MM.1S (cell line): ENCODE results near the gene CENPB.

Source experiments
- DNase-seq: peaks from one replicate; pipeline ENCODE4 v3.0.0-alpha.2; 2015
- H2AFZ ChIP-seq: fragments of 300-600 bp; sonication (generic); 2 replicates; pipeline ENCODE4 v1.6.0; 2016; ENCODE audit warnings: antibody characterized with exemption, low read length
- H3F3A ChIP-seq: fragments of 300-600 bp; sonication (generic); 2 replicates; pipeline ENCODE4 v1.6.1; 2016; ENCODE audit warnings: mild to moderate bottlenecking, antibody characterized with exemption, low read length, moderate library complexity, mixed read lengths; ENCODE audit not compliant: insufficient read depth
- H3K27ac ChIP-seq: fragments of 300-600 bp; sonication (generic); 2 replicates; pipeline ENCODE4 v1.5.1; 2016; ENCODE audit warnings: mild to moderate bottlenecking, low read length
- H3K27me3 ChIP-seq: fragments of 300-600 bp; sonication (generic); replicated peaks from 2 replicates; pipeline ENCODE4 v1.6.0; 2016; ENCODE audit warnings: low read length; ENCODE audit not compliant: insufficient read depth
- H3K36me3 ChIP-seq: fragments of 300-600 bp; sonication (generic); replicated peaks from 2 replicates; pipeline ENCODE4 v1.6.1; 2016; ENCODE audit warnings: mild to moderate bottlenecking, low read length, mixed read lengths; ENCODE audit not compliant: insufficient read depth
- H3K4me1 ChIP-seq: fragments of 300-600 bp; sonication (generic); 2 replicates; pipeline ENCODE4 v1.6.1; 2016; ENCODE audit warnings: low read length, mixed read lengths
- H3K4me2 ChIP-seq: fragments of 300-600 bp; sonication (generic); 2 replicates; pipeline ENCODE4 v1.6.0; 2016; ENCODE audit warnings: low read depth, low read length
- H3K4me3 ChIP-seq: fragments of 300-600 bp; sonication (generic); 2 replicates; pipeline ENCODE4 v1.5.1; 2016; ENCODE audit warnings: low read length, mixed read lengths
- H3K79me2 ChIP-seq: fragments of 300-600 bp; sonication (generic); 2 replicates; pipeline ENCODE4 v1.6.1; 2016; ENCODE audit warnings: mixed run types, low read length, mixed read lengths
- H3K9ac ChIP-seq: fragments of 300-600 bp; sonication (generic); 2 replicates; pipeline ENCODE4 v1.6.1; 2016; ENCODE audit warnings: low read length, mixed read lengths
- H3K9me2 ChIP-seq: fragments of 300-600 bp; sonication (generic); replicated peaks from 2 replicates; pipeline ENCODE4 v1.6.1; 2016; ENCODE audit warnings: mild to moderate bottlenecking, low read length, mixed read lengths; ENCODE audit not compliant: insufficient read depth
- H3K9me3 ChIP-seq: fragments of 300-600 bp; sonication (generic); replicated peaks from 2 replicates; pipeline ENCODE4 v1.6.1; 2016; ENCODE audit warnings: mild to moderate bottlenecking, low read length, mixed read lengths; ENCODE audit not compliant: insufficient read depth
- H4K20me1 ChIP-seq: fragments of 300-600 bp; sonication (generic); 2 replicates; pipeline ENCODE4 v1.6.1; 2016; ENCODE audit warnings: mild to moderate bottlenecking, low read length, moderate library complexity, mixed read lengths; ENCODE audit not compliant: insufficient read depth
- CTCF ChIP-seq: fragments of 300-600 bp; sonication (generic); IDR thresholded peaks from 2 replicates; pipeline ENCODE4 v1.5.1; 2016; ENCODE audit warnings: antibody characterized with exemption, low read length, mixed read lengths
- EZH2 ChIP-seq: fragments of 300-600 bp; sonication (generic); optimal IDR thresholded peaks from 2 replicates; pipeline ENCODE3; 2017; ENCODE audit warnings: low read depth, mild to moderate bottlenecking, antibody characterized with exemption, low read length, mixed read lengths
- EZH2phosphoT487 ChIP-seq: fragments of 300-600 bp; sonication (generic); IDR thresholded peaks from 2 replicates; pipeline ENCODE4 v1.6.1; 2018; ENCODE audit warnings: antibody characterized with exemption, low read length

The CENPB gene

GRCh38 chr20:3804254-3804751, 17.8 kb upstream of the CENPB start:
- TF ChIP-seq EZH2: no peak
- no peak for TF ChIP-seq CTCF
- TF ChIP-seq EZH2phosphoT487: no peak
- Histone ChIP-seq H3K4me1 (peaks cover 12% of the 10 kb centered on the region), H2AFZ (no peak overlapping the region), H3K9me3 (no peaks in the 10 kb centered on the region), H3K4me3 (no peak overlapping the region), H3K36me3 (peaks cover 3% of the 10 kb centered on the region), H3K79me2 (peaks cover 24% of the 10 kb centered on the region), H3F3A (no peaks in the 10 kb centered on the region; the same call in 1 of the 2 replicates), H3K9ac (no peak overlapping the region), H3K9me2 (no peaks in the 10 kb centered on the region), H4K20me1 (no peaks in the 10 kb centered on the region), H3K27me3 (no peaks in the 10 kb centered on the region), H3K27ac (no peak overlapping the region), H3K4me2 (no peak overlapping the region)
- DNase-seq: no peak

DNA sequence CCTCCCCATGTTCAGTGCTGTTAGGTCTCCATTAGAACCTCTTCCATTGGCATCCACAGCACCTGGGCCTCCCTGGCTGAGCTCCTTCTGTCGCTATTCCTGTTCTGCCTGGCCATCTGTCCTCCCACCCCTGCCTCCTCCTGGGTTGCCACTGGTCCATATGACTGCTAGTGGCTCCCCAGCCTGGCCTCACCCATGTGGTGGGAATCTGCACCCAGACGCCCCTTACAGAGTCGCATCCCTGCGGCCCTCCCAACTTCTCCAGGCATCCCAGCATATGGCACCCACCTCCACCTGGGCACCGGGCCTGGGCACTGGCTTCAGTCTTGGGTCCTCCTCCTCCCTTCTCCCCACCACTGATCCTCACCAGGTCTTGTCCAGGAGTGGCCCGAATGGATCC, 17.3 kb upstream of the CENPB start:
- Histone ChIP-seq H3K4me2 (no peak overlapping the region), H3K36me3 (peaks cover 3% of the 10 kb centered on the region)

GRCh38 chr20:3803289-3803688, 16.7 kb upstream of the CENPB start:
- Histone ChIP-seq H3K9me2 (no peaks in the 10 kb centered on the region), H3F3A (peaks cover 5% of the 10 kb centered on the region), H3K79me2 (peaks cover 34% of the 10 kb centered on the region), H4K20me1 (no peaks in the 10 kb centered on the region), H3K4me1 (peaks cover 22% of the 10 kb centered on the region), H3K9me3 (no peaks in the 10 kb centered on the region), H3K9ac (no peak overlapping the region), H3K36me3 (peaks cover 3% of the 10 kb centered on the region), H3K4me3 (no peak overlapping the region), H3K27me3 (no peaks in the 10 kb centered on the region), H3K27ac (no peak overlapping the region), H2AFZ (no peak overlapping the region), H3K4me2 (no peak overlapping the region)
- no peak for DNase-seq
- no peak for TF ChIP-seq EZH2
- no peak for TF ChIP-seq CTCF
- TF ChIP-seq EZH2phosphoT487: no peak

More for the DNA sequence above, 17.3 kb upstream of the CENPB start:
- TF ChIP-seq CTCF (no peak), EZH2 (no peak), EZH2phosphoT487 (no peak)
- Histone ChIP-seq H3K9me2 (no peaks in the 10 kb centered on the region), H3K4me1 (peaks cover 16% of the 10 kb centered on the region), H3K9ac (no peak overlapping the region), H2AFZ (no peak overlapping the region), H3K27me3 (no peaks in the 10 kb centered on the region), H4K20me1 (no peaks in the 10 kb centered on the region), H3K79me2 (peaks cover 29% of the 10 kb centered on the region), H3K9me3 (no peaks in the 10 kb centered on the region), H3F3A (no peaks in the 10 kb centered on the region; the same call in 1 of the 2 replicates), H3K27ac (no peak overlapping the region), H3K4me3 (no peak overlapping the region)
- DNase-seq: no peak
